HG03196 (cell line): Measurements from ENCODE around the gene LUZP4.
"Not testable (repeated sequence)": the region's sequence is repeated elsewhere in the genome, so short reads cannot be mapped to it uniquely, and the experiment has no call there.

ENCODE experiments used
- ATAC-seq: cut with Tn5 transposase; IDR thresholded peaks from one replicate; pipeline ENCODE4 v1.9.1; 2021; ENCODE audit not compliant: unreplicated experiment

LUZP4 gene

GRCh38 chrX:115337491-115338144 is 48.1 kb downstream of the LUZP4 start:
- ATAC-seq, result no peak

GRCh38 chrX:115339441-115340025 is 50.0 kb downstream of the LUZP4 start:
- no peak for ATAC-seq

GRCh38 chrX:115341421-115341820 is 51.9 kb downstream of the LUZP4 start:
- ATAC-seq, result no peak

DNA sequence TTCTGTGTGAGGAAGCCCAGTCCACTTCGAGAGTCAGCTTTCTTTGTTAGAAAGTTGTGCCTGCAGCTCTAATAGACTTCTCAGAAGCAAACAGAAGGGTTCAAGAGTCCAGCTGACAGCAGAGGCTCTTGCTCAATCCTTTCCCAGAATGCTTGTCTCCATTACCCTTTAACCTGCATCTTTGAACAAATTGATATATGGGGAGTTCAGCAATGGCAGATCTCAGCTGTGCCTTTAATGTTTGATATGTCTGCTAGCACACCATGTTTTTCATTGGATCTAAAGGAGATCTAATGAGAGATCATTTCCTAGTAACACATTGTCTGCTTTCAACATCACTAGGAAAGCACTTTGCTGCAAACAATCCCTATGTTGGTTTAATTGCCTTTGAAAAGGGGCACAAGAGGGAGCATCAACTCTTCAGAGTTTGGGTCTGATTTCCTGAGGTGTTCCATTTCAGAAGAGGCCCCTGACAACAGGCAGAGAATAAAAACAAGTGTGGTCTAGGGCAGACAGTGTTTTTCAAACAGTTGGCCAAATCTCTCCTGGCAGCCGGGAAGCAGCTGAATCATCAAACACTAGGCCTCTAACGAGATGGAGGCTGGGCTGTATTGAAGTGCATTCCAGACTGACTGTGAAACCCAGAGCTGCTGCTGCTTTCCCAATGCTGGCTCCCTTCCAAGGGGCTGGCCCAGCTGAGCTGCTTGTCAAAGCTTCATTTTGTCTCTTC is 55.5 kb downstream of the LUZP4 start:
- no peak for ATAC-seq

GRCh38 chrX:115345615-115346014 is 56.1 kb downstream of the LUZP4 start:
- no peak for ATAC-seq

GRCh38 chrX:115346738-115347137 is 57.2 kb downstream of the LUZP4 start:
- ATAC-seq, result not testable (repeated sequence)

DNA sequence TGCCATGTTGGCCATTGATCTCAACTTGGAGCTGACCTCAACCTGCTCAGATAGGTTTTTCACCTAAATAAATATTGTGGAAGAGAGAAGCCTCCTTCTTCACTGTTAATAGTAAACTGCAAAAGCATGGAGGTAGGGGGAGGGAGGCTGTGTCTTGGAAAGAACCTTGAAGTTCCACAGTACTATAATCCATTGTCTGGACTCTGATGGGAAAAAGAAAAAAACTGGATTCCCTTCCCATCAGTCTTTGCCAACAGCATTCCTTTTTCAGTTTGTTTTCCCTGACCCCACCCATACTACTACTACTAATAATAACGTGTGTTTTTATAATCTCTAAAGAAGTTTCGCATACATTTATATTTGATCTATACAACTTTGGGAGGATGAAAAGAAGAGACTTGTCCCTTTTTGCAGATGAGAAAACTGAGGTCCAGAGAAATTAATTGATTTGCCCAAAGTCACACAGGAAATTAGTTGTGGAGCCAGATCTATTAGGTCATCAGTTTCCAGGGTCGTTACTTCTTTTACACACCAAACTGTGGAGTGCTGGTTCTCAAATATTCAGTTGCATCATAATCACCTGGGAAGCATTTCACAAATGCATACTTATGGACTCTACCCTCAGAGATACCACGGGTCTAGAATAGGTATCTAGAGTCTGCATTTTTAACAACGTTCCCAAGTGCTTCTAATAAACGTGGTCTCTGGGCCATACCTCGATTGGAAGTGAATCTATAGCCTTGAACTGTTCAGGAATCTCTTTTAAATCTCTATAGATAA is 59.1 kb downstream of the LUZP4 start:
- no peak for ATAC-seq

- no peak for ATAC-seq
Observed at GRCh38 chrX:115350711-115351381, 61.3 kb downstream of the LUZP4 start.

DNA sequence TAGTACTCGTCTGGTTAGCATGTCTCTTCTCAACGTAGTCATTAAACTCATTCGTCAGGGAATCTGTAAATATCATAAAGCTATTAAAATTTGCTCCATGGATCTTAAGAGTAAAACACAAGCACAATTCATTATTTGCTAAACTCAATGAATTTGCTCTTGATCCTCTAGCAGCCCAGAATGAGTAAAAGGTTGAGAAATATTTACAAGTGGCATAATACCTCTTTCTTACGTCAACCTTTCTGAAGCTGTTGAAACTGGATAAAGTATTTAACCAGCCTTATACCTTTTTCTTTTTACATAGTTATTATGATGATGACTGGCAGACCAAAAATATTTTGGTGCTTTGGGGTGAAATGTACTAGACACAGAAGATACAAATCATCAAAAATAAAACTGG is 66.9 kb downstream of the LUZP4 start:
- ATAC-seq, result no peak
